ENCODE measurements around the gene HSD17B3. TPM values are rescaled to one million over a fixed set of nuclear protein-coding genes. Genes with fewer than 3 reads are reported as not detected.

Gene HSD17B3
- total and polyA plus RNA-seq, 2 of the 13 experiments (the other 11 are each of a cell fraction or from before 2014, with no cell fraction given) = 0.12 TPM; not detected in 1

- TF ChIP-seq TAF1 (CRISPR knock-in tag; IDR thresholded peaks at IDR 0.05) (0 out of 2 replicates have a peak, but pooled peaks have one; percentile 19), KAT8 (CRISPR knock-in tag; IDR thresholded peaks at IDR 0.05) (0 out of 2 replicates have a peak, but pooled peaks have one; percentile 32), CBX5 (CRISPR knock-in tag; IDR thresholded peaks at IDR 0.05; ENCODE audit: borderline replicate concordance) (peak; percentile 74; the same call in 1 of the 2 replicates), ZNF512B (CRISPR knock-in tag; IDR thresholded peaks at IDR 0.05; ENCODE audit: borderline replicate concordance) (no peak), SALL1 (CRISPR knock-in tag; IDR thresholded peaks at IDR 0.05) (peak; percentile 70), SMC3 (IDR thresholded peaks at IDR 0.05; ENCODE audit: low read length) (0 out of 2 replicates have a peak, but pooled peaks have one; percentile 9), GMEB1 (CRISPR knock-in tag; IDR thresholded peaks at IDR 0.05; ENCODE audit: borderline replicate concordance) (no peak), NAIF1 (CRISPR knock-in tag; IDR thresholded peaks at IDR 0.05; ENCODE audit: borderline replicate concordance) (no peak), ZNF20 (CRISPR knock-in tag; IDR thresholded peaks at IDR 0.05) (no peak), FOSL2 (CRISPR knock-in tag; IDR thresholded peaks at IDR 0.05) (0 out of 2 replicates have a peak, but pooled peaks have one; percentile 25)
- TF ChIP-seq, protein P1, sequence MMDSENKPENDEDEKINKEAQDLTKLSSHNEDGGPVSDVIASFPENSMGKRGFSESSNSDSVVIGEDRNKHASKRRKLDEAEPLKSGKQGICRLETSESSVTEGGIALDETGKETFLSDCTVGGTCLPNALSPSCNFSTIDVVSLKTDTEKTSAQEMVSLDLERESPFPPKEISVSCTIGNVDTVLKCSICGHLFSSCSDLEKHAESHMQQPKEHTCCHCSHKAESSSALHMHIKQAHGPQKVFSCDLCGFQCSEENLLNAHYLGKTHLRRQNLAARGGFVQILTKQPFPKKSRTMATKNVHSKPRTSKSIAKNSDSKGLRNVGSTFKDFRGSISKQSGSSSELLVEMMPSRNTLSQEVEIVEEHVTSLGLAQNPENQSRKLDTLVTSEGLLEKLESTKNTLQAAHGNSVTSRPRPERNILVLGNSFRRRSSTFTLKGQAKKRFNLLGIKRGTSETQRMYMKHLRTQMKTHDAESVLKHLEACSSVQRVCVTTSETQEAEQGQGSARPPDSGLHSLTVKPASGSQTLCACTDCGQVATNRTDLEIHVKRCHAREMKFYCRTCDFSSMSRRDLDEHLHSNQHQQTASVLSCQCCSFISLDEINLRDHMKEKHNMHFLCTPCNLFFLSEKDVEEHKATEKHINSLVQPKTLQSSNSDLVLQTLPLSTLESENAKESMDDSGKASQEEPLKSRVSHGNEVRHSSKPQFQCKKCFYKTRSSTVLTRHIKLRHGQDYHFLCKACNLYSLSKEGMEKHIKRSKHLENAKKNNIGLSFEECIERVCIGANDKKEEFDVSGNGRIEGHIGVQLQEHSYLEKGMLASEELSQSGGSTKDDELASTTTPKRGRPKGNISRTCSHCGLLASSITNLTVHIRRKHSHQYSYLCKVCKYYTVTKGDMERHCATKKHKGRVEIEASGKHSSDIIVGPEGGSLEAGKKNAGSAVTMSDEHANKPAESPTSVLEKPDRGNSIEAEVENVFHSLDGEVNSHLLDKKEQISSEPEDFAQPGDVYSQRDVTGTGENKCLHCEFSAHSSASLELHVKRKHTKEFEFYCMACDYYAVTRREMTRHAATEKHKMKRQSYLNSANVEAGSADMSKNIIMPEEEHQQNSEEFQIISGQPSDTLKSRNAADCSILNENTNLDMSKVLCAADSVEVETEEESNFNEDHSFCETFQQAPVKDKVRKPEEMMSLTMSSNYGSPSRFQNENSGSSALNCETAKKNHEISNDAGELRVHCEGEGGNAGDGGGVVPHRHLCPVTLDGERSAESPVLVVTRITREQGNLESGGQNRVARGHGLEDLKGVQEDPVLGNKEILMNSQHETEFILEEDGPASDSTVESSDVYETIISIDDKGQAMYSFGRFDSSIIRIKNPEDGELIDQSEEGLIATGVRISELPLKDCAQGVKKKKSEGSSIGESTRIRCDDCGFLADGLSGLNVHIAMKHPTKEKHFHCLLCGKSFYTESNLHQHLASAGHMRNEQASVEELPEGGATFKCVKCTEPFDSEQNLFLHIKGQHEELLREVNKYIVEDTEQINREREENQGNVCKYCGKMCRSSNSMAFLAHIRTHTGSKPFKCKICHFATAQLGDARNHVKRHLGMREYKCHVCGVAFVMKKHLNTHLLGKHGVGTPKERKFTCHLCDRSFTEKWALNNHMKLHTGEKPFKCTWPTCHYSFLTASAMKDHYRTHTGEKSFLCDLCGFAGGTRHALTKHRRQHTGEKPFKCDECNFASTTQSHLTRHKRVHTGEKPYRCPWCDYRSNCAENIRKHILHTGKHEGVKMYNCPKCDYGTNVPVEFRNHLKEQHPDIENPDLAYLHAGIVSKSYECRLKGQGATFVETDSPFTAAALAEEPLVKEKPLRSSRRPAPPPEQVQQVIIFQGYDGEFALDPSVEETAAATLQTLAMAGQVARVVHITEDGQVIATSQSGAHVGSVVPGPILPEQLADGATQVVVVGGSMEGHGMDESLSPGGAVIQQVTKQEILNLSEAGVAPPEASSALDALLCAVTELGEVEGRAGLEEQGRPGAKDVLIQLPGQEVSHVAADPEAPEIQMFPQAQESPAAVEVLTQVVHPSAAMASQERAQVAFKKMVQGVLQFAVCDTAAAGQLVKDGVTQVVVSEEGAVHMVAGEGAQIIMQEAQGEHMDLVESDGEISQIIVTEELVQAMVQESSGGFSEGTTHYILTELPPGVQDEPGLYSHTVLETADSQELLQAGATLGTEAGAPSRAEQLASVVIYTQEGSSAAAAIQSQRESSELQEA (CRISPR knock-in tag; IDR thresholded peaks at IDR 0.05; ENCODE audit: not compliant biosample characterization) = no peak
- TF ChIP-seq, protein P2, sequence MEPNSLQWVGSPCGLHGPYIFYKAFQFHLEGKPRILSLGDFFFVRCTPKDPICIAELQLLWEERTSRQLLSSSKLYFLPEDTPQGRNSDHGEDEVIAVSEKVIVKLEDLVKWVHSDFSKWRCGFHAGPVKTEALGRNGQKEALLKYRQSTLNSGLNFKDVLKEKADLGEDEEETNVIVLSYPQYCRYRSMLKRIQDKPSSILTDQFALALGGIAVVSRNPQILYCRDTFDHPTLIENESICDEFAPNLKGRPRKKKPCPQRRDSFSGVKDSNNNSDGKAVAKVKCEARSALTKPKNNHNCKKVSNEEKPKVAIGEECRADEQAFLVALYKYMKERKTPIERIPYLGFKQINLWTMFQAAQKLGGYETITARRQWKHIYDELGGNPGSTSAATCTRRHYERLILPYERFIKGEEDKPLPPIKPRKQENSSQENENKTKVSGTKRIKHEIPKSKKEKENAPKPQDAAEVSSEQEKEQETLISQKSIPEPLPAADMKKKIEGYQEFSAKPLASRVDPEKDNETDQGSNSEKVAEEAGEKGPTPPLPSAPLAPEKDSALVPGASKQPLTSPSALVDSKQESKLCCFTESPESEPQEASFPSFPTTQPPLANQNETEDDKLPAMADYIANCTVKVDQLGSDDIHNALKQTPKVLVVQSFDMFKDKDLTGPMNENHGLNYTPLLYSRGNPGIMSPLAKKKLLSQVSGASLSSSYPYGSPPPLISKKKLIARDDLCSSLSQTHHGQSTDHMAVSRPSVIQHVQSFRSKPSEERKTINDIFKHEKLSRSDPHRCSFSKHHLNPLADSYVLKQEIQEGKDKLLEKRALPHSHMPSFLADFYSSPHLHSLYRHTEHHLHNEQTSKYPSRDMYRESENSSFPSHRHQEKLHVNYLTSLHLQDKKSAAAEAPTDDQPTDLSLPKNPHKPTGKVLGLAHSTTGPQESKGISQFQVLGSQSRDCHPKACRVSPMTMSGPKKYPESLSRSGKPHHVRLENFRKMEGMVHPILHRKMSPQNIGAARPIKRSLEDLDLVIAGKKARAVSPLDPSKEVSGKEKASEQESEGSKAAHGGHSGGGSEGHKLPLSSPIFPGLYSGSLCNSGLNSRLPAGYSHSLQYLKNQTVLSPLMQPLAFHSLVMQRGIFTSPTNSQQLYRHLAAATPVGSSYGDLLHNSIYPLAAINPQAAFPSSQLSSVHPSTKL (CRISPR knock-in tag; IDR thresholded peaks at IDR 0.05) = peak; percentile 41; the same call in 1 of the 2 replicates
These were observed 55.7 kb downstream of the HSD17B3 start (continued) for GRCh38 chr9:96246267-96246671.

Data from HepG2 (cell line).